HG03175 (cell line): Measurements from ENCODE around the gene P2RX1.
"Not testable (repeated sequence)": the region's sequence is repeated elsewhere in the genome, so short reads cannot be mapped to it uniquely, and the experiment has no call there.

Experiments used
- ATAC-seq: cut with Tn5 transposase; IDR thresholded peaks from one replicate; pipeline ENCODE4 v1.9.1; 2021; ENCODE audit warnings: mild to moderate bottlenecking, moderate library complexity; ENCODE audit not compliant: unreplicated experiment

P2RX1 gene

GRCh38 chr17:3952186-3952585, 35.9 kb upstream of the P2RX1 start:
- ATAC-seq: no peak

DNA sequence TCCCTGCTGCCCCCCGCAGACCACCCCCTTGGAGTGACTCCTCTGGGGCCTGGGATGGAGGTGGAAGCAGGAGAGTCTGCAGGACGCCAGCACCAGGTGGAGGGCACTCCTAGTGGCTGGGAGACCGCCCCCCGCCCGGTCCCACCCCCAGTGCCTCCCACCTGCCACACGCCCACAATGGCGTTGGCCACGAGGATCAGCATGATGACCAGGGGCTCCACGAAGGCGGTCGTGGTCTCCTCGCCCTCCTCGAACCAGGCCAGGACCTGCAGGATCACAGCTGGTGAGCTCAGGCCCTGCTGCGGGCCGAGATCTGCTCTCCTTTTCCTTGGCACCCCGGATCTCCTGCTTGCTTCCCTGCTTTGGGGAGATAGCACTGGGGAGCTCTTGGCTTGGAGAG, 35.2 kb upstream of the P2RX1 start:
- ATAC-seq: no peak

DNA sequence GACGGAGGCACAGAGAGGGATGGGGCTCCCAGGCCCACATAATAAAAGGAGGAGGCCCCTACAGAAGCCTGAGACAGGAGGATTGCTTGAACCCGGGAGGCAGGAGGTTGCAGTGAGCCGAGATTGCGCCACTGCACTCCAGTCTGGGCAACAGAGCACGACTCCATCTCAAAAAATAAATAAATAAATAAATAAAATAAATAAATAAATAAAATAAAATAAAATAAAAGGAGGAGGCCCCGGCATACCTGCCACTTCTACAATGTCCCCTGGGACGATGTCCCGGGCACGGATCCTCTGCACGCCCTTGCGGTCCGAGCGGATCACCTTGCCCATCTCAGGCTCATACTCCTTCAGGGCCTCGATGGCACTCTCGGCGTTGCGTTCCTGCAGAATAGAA, 34.7 kb upstream of the P2RX1 start:
- no peak for ATAC-seq

- no peak for ATAC-seq
Observed at GRCh38 chr17:3950584-3950983, 34.3 kb upstream of the P2RX1 start.

DNA sequence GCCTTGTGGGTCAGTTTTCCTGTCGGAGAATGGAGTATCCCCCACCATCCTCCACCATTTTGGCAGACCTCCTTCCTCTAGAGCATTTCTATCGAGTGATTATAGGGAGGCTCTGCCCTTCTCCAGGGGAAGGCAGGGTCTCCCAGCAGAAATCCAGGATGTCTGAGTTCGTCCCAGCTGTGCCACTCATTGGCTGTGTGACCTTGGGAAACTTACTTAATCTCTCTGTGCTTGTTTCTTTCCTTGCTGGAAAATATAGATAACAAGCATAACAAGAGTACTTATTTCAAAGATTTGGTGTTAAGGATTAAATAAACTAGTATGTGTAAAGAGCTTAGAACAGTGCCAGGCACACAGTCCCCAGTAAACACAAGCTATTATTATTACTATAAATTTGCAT, 33.2 kb upstream of the P2RX1 start:
- no peak for ATAC-seq

- not testable (repeated sequence) for ATAC-seq
Observed at GRCh38 chr17:3948551-3948950, 32.3 kb upstream of the P2RX1 start.

DNA sequence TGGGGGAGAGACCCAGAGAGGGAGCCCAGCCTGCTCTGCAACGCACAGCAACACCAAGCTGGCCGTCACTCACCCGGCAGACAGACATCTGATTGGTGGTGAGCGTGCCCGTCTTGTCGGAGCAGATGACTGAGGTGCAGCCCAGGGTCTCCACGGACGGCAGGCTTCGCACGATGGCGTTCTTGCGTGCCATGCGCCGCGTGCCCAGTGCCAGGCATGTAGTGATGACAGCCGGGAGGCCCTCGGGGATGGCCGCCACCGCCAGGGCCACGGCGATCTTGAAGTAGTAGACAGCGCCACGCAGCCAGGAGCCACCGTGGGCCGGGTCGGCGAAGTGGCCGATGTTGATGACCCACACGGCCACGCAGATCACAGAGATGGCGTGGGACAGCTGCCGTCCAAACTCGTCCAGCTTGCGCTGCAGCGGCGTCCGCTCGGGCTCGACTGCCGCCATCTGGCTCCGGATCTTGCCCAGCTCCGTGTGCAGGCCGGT, 31.1 kb upstream of the P2RX1 start:
- no peak for ATAC-seq

DNA sequence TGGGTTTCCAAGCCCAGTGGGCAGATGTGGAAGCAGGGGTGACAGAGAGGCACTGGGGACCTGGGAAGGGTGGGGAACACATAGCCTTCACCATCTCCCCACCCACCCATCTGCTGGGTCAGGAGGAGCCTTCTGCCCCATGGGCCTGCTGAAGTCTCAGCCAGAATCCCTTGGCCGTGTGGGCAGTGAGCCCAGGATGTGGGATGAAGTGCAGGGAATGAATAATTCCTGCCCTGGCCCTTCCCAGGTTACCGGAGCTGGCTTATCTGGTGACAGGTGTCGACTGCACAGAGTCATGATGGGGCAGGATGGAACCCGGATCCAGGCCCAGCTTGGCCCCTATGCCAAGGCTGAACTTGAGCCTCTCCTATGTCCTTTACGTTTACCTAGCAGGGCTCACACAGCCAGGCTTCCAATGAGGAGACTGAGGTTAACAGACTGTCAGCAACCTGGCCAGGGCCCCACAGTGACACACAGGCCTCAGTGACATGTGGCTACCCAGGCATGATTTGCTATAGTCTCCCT, 30.5 kb upstream of the P2RX1 start:
- ATAC-seq: no peak

GRCh38 chr17:3944485-3945388, 28.5 kb upstream of the P2RX1 start:
- no peak for ATAC-seq

- ATAC-seq: no peak
Observed at GRCh38 chr17:3943240-3943891, 27.1 kb upstream of the P2RX1 start.

DNA sequence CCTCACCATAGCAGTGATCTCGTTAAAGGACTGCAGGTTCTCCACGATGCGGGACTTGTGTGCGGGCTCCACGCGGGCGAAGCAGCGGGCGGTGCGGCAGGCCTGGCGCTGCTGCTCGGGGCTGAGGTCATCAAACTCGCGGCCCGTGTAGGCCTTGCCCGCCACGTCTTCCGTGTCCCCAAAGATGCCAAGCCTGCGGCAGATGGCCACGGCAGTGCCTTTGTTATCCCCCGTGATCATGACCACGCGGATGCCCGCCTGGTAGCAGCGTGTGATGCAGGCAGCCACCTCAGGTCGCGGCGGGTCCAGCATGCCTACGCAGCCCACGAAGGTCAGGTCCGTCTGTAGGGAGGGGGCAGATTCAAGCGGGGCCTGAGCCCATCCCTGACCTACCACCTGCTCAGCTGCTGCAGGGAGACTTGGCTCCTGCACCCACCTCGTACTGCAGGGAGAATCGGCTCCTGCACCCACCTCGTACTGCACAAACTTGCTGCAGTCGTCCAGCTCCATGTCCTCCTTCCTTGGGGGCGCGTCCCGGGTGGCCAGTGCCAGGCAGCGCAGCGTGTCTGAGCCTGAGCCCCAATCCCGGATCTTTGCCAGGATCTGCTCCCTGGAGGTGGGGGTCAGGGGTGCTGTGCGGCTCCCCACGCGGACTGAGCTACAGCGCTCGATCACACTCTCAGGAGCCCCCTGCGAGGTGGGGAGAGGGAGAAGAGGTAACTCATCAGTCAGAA, 24.9 kb upstream of the P2RX1 start:
- ATAC-seq: no peak

GRCh38 chr17:3937359-3937758, 21.1 kb upstream of the P2RX1 start:
- no peak for ATAC-seq

DNA sequence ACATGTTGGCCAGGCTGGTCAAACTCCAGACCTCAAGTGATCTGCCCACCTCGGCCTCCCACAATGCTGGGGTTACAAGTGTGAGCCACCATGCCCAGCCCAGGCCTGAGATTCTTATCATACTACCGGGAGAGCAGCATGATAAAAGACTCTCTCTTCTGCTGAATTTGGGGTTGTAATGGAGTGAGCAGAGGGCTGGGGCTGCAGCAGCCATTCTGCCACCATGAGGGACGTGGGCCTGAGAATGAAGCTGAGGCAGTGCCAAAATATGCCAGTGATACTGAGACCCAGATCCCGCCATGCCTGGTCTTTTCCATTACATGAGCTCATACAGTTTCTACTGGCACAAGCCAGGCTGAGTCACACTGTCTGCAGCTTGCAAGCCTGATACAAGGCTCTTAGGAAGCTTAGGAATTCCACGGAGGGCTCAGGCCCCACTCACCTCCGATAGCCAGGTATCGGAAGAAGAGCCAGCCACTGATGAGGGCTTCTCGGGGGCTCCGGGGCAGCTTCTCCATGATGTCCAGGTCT, 19.6 kb upstream of the P2RX1 start:
- ATAC-seq: no peak

- no peak for ATAC-seq
Observed at GRCh38 chr17:3935140-3935542, 18.9 kb upstream of the P2RX1 start.

- no peak for ATAC-seq
Observed at GRCh38 chr17:3929764-3930163, 13.5 kb upstream of the P2RX1 start.

DNA sequence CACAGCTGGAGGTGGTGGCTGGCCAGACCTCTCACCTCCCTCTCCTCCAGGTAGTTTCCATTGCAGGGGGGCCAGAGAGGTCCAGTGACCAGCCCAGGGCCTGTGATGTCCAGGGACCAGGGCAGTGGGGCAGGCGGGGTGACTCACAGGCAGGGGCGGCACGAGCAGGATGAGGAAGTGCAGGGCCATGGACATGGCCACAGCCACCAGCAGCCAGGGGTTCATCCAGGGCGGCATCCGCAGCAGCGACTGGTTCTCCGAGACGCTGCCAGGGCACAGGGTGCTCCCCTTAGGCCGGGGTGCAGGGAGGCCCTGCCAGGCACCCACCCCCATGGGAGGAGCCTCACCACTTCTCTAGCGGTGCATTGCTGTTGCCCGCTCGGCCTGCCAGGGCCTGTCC, 12.9 kb upstream of the P2RX1 start:
- ATAC-seq: no peak

- ATAC-seq: no peak
Observed at GRCh38 chr17:3928406-3928805, 12.1 kb upstream of the P2RX1 start.

GRCh38 chr17:3927628-3928340, 11.5 kb upstream of the P2RX1 start:
- no peak for ATAC-seq

DNA sequence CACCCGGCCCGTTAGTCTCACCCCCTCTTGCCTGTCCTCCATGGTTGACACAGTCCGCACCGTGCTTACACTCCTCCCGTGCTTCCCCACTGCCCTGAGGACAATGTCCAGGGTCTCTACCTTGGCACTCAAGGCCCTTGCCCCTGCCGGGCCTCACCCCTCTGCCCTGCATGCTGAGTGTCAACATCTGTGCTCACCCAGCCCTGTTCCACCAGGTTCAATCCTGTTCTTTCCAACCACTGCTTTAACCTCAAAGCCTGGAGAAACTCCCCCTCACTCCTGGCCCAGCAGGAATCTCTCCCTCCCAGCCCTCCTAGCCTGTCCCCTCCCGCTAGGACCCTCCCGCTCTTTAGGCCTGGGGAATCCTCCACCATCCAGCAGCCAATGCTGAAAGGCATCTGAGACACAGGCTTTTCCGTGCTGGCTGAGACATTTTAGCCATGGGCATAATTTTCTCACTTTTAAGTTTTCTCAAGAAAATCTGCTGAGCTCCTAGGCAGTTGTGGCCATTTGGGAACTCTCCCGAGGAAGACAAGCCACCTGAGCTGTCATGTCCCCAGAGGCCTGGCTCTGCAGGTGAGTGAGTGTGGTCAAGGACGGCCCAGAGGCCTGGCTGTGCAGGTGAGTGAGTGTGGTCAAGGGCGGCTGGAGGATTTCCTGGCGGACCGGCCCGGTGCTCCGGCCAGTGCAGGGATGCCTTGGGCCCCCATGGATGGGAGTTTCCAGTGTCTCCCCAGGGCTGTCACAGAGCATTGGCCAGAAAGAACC, 10.8 kb upstream of the P2RX1 start:
- no peak for ATAC-seq
